Left ventricle myocardium inferior (tissue), 1 donor: ENCODE measurements around the gene UBE4A. TPM values are rescaled to one million over a fixed set of nuclear protein-coding genes. Genes with fewer than 3 reads are reported as not detected.

Source experiments
- DNase-seq: peaks from one replicate; pipeline ENCODE4 v3.0.0-alpha.2; 2020
- H3K27ac ChIP-seq: fragments of 200-600 bp; replicated peaks from 2 replicates; pipeline ENCODE4 v1.8.0; 2021
- H3K27me3 ChIP-seq: fragments of 200-600 bp; 2 replicates; pipeline ENCODE4 v1.8.0; 2021; ENCODE audit warnings: low read depth
- H3K36me3 ChIP-seq: fragments of 200-600 bp; 2 replicates; pipeline ENCODE4 v1.8.0; 2021
- H3K4me1 ChIP-seq: fragments of 200-600 bp; 2 replicates; pipeline ENCODE4 v1.8.0; 2021
- H3K4me3 ChIP-seq: fragments of 200-600 bp; 2 replicates; pipeline ENCODE4 v1.8.0; 2021; ENCODE audit warnings: mild to moderate bottlenecking, moderate library complexity
- H3K9me3 ChIP-seq: fragments of 200-600 bp; replicated peaks from 2 replicates; pipeline ENCODE4 v1.8.0; 2021
- CTCF ChIP-seq: fragments of 200-600 bp; IDR thresholded peaks from 2 replicates; pipeline ENCODE4 v1.8.0; 2021; ENCODE audit warnings: antibody characterized with exemption, mild to moderate bottlenecking, borderline replicate concordance
- intact Hi-C: fragments of 100-400 bp; cut with micrococcal nuclease; formaldehyde crosslinking; loops from one replicate; pipeline ENCODE4 v1.11.0; 2022
- total RNA-seq: library from RNA; stranded (reverse); fragmentation: NEBNext Ultra II Directional; extraction: Animal tissue kit (Norgen Biotek cat#: 25700); gene quantifications from one replicate; pipeline ENCODE4 v1.2.1, GENCODE V29; 2021
- donor health status: DM: no; HTN: yes; CAD: no; lungs with severe emphysema.

UBE4A gene
- total RNA-seq, 1 donor from 2014 or later, result 32.6 TPM

GRCh38 chr11:118437208-118438125, 78.1 kb downstream of the UBE4A start:
- no peak for TF ChIP-seq CTCF
- H3K4me1 ChIP-seq, result peaks cover 81% of the 10 kb centered on the region
- DNase-seq, result peak; percentile 20

GRCh38 chr11:118438314-118438931, 79.0 kb downstream of the UBE4A start:
- peak; percentile 14 for DNase-seq
- no peaks in the 10 kb centered on the region for H3K27me3 ChIP-seq
- intact Hi-C loops, result no loop called here
- peaks cover 91% of the 10 kb centered on the region for H3K4me1 ChIP-seq
- H3K27ac ChIP-seq, result peak overlapping the region; percentile 91
- H3K9me3 ChIP-seq, result no peaks in the 10 kb centered on the region
- no peaks in the 10 kb centered on the region for H3K36me3 ChIP-seq
- TF ChIP-seq CTCF, result no peak
- peak overlapping the region; percentile 99 for H3K4me3 ChIP-seq

More at GRCh38 chr11:118437208-118438125, 78.1 kb downstream of the UBE4A start:
- Histone ChIP-seq H3K27me3 (no peaks in the 10 kb centered on the region), H3K9me3 (no peaks in the 10 kb centered on the region), H3K27ac (peak overlapping the region; percentile 91), H3K36me3 (no peaks in the 10 kb centered on the region), H3K4me3 (peak overlapping the region; percentile 99)
- intact Hi-C loops, result no loop called here

DNA sequence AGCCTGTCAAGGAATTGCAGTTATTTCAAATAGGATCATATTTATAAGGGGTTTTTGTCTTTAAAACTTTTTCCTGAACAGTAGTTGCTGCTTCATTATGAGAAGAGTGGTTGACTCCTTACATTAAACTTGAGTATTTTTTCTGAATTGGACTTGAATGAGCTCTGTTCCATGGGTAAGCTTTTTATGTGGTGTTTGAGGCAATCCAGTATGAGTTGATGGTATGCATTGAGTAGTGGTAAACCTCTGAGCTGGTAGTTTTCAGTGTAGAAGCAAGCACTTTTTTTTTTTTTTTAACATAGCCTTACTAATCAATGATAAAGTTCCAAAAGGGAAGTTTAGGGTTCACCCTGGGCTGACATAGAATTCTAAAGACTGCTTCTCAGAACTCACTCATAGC, 80.2 kb downstream of the UBE4A start:
- Histone ChIP-seq H3K27me3 (no peaks in the 10 kb centered on the region), H3K36me3 (no peaks in the 10 kb centered on the region), H3K4me1 (peaks cover 93% of the 10 kb centered on the region), H3K27ac (no peak overlapping the region), H3K4me3 (no peak overlapping the region), H3K9me3 (no peaks in the 10 kb centered on the region)
- no peak for DNase-seq
- TF ChIP-seq CTCF, result no peak
- intact Hi-C loops, result no loop called here

- peak overlapping the region; percentile 28 for H3K27ac ChIP-seq
- H3K4me3 ChIP-seq, result no peak overlapping the region
- intact Hi-C loops, result no loop called here
- no peaks in the 10 kb centered on the region for H3K9me3 ChIP-seq
- peaks cover 87% of the 10 kb centered on the region for H3K4me1 ChIP-seq
- no peak for DNase-seq
- no peaks in the 10 kb centered on the region for H3K36me3 ChIP-seq
- no peaks in the 10 kb centered on the region for H3K27me3 ChIP-seq
- no peak for TF ChIP-seq CTCF
These were observed 82.4 kb downstream of the UBE4A start for GRCh38 chr11:118441770-118442275.

DNA sequence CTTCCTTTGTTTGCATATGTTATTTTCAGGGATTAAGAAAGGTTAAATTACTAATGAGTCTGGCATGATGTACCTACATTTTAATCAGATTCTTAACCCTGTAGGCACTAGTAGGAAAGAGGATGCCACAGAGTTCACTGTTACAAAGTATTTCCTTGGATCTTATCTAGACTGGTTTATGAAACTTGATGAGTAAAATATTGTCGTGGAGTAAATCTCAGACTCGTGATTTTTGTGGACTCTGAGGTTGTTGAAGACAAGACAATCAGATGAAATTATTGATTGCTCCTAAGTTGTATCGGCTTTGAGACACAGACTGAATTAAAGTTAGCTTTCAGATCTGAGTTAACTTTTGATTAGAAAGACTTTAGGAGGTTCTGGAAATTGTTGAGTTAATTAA, 82.9 kb downstream of the UBE4A start:
- no peaks in the 10 kb centered on the region for H3K9me3 ChIP-seq
- no peak overlapping the region for H3K4me3 ChIP-seq
- TF ChIP-seq CTCF, result no peak
- H3K27ac ChIP-seq, result peak overlapping the region; percentile 28
- intact Hi-C loops, result no loop called here
- no peak for DNase-seq
- no peaks in the 10 kb centered on the region for H3K27me3 ChIP-seq
- H3K4me1 ChIP-seq, result peaks cover 87% of the 10 kb centered on the region
- no peaks in the 10 kb centered on the region for H3K36me3 ChIP-seq
